CD4-positive, alpha-beta T cell treated with Interleukin-4 for 4 hours (primary cell): ENCODE measurements around the gene TPD52L1.

ENCODE experiments used
- DNase-seq: peaks from one replicate; pipeline ENCODE4 v3.0.0-alpha.2; 2020

Gene TPD52L1

DNA sequence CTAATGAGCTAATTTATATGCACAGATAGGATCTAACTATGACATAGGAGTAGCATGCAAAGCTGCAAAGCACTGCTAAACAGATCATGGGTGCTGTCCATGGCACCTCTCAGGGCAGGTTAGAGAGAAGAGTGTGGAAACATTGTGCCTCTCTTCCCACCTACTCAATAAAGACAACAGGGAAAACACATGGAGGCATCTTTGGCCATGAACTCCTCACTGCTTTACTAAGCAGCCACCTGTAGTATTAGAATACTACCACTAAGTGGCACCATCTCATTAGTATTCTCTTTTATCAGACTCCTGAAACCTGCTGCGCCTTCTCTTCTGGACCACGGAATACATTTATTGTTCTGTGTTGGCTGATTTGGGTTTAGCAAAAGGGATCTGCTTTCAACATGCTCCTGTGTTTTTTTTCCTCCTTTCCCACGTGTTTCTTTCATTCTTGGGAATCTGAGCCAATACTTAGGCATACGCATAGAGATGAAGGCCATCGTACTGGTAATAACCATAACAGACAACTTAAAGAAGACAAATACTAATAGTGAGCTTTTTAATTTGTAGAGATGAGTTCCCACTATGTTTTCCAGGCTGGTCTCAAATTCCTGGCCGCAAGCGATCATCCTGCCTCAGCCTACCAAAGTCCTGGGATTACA, 157.5 kb downstream of the TPD52L1 start:
- DNase-seq: peak; percentile 68

DNA sequence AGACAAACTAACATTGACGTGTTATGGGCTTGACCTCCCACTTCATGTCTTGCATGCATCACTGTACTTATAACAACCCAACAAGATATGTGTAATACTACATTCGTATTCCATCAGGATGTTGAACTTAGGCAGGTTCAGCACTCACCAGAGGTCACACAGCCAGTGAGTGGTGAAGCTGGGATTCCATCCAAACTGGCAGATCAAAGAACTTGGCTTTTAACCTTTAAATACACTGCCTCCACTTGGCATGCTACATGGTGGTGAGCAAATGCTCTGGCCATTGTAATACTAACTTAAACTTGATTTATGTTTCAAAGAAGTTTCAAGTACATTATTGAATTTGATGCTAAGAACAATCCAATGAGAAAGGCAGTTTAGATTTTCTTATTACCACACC, 158.9 kb downstream of the TPD52L1 start:
- no peak for DNase-seq

DNA sequence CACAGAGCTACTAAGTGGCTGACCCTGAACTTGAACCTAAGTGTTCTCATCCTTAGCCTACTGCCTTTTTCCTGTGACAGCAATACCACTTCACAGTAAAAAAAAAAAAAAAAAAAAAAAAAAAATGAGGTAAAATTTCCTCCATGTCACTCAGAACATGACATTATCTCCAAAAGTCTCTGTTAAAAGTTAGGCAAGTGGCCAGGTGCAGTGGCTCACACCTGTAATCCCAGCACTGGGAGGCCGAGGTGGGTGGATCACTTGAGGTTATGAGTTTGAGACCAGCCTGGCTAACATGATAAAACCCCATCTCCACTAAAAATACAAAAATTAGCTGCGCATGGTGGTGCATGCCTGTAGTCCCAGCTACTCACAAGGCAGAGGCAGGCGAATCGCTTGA, 159.4 kb downstream of the TPD52L1 start:
- no peak for DNase-seq
